Measurements from ENCODE around the gene LRRC19. TPM values are rescaled to one million over a fixed set of nuclear protein-coding genes. Genes with fewer than 3 reads are reported as not detected.

LRRC19 gene
- total RNA-seq, 1 experiment from 2014 or later = not detected

GRCh38 chr9:27019589-27019988, 14.1 kb upstream of the LRRC19 start:
- ChIA-PET CTCF (interaction anchor here (0.6 kb wide), 1 partner anchor 30 kb away, joined by 3 read pairs; no protein-coding TSS in a partner anchor), POLR2A (no interaction called here)
- H3K9me3 ChIP-seq (ENCODE audit: control insufficient read depth, insufficient read depth, low read depth, low read length) = no peaks in the 10 kb centered on the region
- intact Hi-C loops (cut with micrococcal nuclease; ENCODE audit: unreplicated experiment) (no loop called here), in situ Hi-C loops (cut with HindIII; ENCODE audit: low pct_unique_long_range_greater_than_20kb, low sequenced_read_pairs) (no loop called here)
- H3K36me3 ChIP-seq (ENCODE audit: control insufficient read depth, insufficient read depth, low read length) = no peaks in the 10 kb centered on the region
- no peak overlapping the region for H3K4me3 ChIP-seq (ENCODE audit: low read depth in 2 of 2, low read length in 2 of 2)
- H3K27ac ChIP-seq (ENCODE audit: low read length) = no peak overlapping the region
- H3K4me1 ChIP-seq (ENCODE audit: control insufficient read depth, insufficient read depth, low read length) = no peaks in the 10 kb centered on the region
- ATAC-seq (no peak), DNase-seq (ENCODE audit: low read depth, low spot score) (no peak)
- BruUV-seq (replicated peaks) = no TSS peak
- no peaks in the 10 kb centered on the region for H3K27me3 ChIP-seq (ENCODE audit: control insufficient read depth, insufficient read depth, low read length)
- TF ChIP-seq POLR2AphosphoS5 (IDR thresholded peaks at IDR 0.05; ENCODE audit: low read depth, low read length) = no peak
- no peak for TF ChIP-seq CTCF (IDR thresholded peaks at IDR 0.05)
- TF ChIP-seq TCF7L2 (IDR thresholded peaks at IDR 0.05; ENCODE audit: low read depth, low read length) = no peak
- TF ChIP-seq, protein P1, sequence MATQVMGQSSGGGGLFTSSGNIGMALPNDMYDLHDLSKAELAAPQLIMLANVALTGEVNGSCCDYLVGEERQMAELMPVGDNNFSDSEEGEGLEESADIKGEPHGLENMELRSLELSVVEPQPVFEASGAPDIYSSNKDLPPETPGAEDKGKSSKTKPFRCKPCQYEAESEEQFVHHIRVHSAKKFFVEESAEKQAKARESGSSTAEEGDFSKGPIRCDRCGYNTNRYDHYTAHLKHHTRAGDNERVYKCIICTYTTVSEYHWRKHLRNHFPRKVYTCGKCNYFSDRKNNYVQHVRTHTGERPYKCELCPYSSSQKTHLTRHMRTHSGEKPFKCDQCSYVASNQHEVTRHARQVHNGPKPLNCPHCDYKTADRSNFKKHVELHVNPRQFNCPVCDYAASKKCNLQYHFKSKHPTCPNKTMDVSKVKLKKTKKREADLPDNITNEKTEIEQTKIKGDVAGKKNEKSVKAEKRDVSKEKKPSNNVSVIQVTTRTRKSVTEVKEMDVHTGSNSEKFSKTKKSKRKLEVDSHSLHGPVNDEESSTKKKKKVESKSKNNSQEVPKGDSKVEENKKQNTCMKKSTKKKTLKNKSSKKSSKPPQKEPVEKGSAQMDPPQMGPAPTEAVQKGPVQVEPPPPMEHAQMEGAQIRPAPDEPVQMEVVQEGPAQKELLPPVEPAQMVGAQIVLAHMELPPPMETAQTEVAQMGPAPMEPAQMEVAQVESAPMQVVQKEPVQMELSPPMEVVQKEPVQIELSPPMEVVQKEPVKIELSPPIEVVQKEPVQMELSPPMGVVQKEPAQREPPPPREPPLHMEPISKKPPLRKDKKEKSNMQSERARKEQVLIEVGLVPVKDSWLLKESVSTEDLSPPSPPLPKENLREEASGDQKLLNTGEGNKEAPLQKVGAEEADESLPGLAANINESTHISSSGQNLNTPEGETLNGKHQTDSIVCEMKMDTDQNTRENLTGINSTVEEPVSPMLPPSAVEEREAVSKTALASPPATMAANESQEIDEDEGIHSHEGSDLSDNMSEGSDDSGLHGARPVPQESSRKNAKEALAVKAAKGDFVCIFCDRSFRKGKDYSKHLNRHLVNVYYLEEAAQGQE (IDR thresholded peaks at IDR 0.05; ENCODE audit: insufficient read depth in 1 of 2, low read depth in 2 of 2, low read length in 1 of 2) = no peak
- TF ChIP-seq SIN3A (IDR thresholded peaks at IDR 0.05; ENCODE audit: borderline replicate concordance, insufficient read depth, low read depth, low read length) = no peak

- TF ChIP-seq TCF7L2 (IDR thresholded peaks at IDR 0.05; ENCODE audit: low read depth, low read length) = no peak
- TF ChIP-seq, protein P1 (IDR thresholded peaks at IDR 0.05; ENCODE audit: insufficient read depth in 1 of 2, low read depth in 2 of 2, low read length in 1 of 2) = no peak
- TF ChIP-seq SIN3A (IDR thresholded peaks at IDR 0.05; ENCODE audit: borderline replicate concordance, insufficient read depth, low read depth, low read length) = no peak
- TF ChIP-seq POLR2AphosphoS5 (IDR thresholded peaks at IDR 0.05; ENCODE audit: low read depth, low read length) = no peak
- no peak for TF ChIP-seq CTCF (IDR thresholded peaks at IDR 0.05)
- intact Hi-C loops (cut with micrococcal nuclease; ENCODE audit: unreplicated experiment) = no loop called here
- Histone ChIP-seq H3K9me3 (ENCODE audit: control insufficient read depth, insufficient read depth, low read depth, low read length) (no peaks in the 10 kb centered on the region), H3K27ac (ENCODE audit: low read length) (no peak overlapping the region), H3K27me3 (ENCODE audit: control insufficient read depth, insufficient read depth, low read length) (no peaks in the 10 kb centered on the region), H3K36me3 (ENCODE audit: control insufficient read depth, insufficient read depth, low read length) (no peaks in the 10 kb centered on the region), H3K4me3 (ENCODE audit: low read depth in 2 of 2, low read length in 2 of 2) (no peak overlapping the region), H3K4me1 (ENCODE audit: control insufficient read depth, insufficient read depth, low read length) (no peaks in the 10 kb centered on the region)
- BruUV-seq (replicated peaks) = no TSS peak
- ChIA-PET POLR2A (no interaction called here), CTCF (no interaction called here)
- in situ Hi-C loops (cut with HindIII; ENCODE audit: low pct_unique_long_range_greater_than_20kb, low sequenced_read_pairs) = no loop called here
- ATAC-seq (no peak), DNase-seq (ENCODE audit: low read depth, low spot score) (no peak)
These were observed 1.9 kb downstream of the LRRC19 start for GRCh38 chr9:27003426-27004077.

All from Panc1 (cell line).